Mesenchymal stem cell (in vitro differentiated cells and primary cell): ENCODE results near the gene ADAMTSL5.
A peak's percentile ranks its signal among the peaks of the same experiment; 100 is the strongest.

Experiments used
- DNase-seq: peaks from one replicate; pipeline ENCODE4 v3.0.0-alpha.2; 2013
- H2AFZ ChIP-seq: one replicate; pipeline ENCODE4 v1.6.1; 2013; ENCODE audit warnings: low read depth, mild to moderate bottlenecking, control low read depth, inconsistent platforms, low read length, moderate library complexity
- H2AK5ac ChIP-seq: 2 replicates; pipeline ENCODE4 v1.6.1; 2013; ENCODE audit warnings: low read length, moderate library complexity, mild to moderate bottlenecking, inconsistent platforms; ENCODE audit not compliant: severe bottlenecking
- H2BK120ac ChIP-seq: one replicate; pipeline ENCODE4 v1.6.1; 2013; ENCODE audit warnings: low read depth, mild to moderate bottlenecking, inconsistent platforms, low read length, moderate library complexity
- H2BK12ac ChIP-seq, 2 experiments: one replicate each; pipeline ENCODE4 v1.6.1; 2013; ENCODE audit warnings: inconsistent platforms in 2 of 2, low read length in 2 of 2, mild to moderate bottlenecking in 2 of 2, moderate library complexity in 2 of 2, control low read depth in 1 of 2
- H2BK15ac ChIP-seq: one replicate; pipeline ENCODE4 v1.6.1; 2013; ENCODE audit warnings: mild to moderate bottlenecking, low read depth, inconsistent platforms; ENCODE audit not compliant: poor library complexity, severe bottlenecking
- H2BK5ac ChIP-seq: 2 replicates; pipeline ENCODE4 v1.6.1; 2013; ENCODE audit warnings: low read depth, mild to moderate bottlenecking, low read length, control low read depth, inconsistent platforms; ENCODE audit not compliant: poor library complexity, severe bottlenecking
- H3K14ac ChIP-seq, 2 experiments: one replicate each; pipeline ENCODE4 v1.6.1; 2013; ENCODE audit warnings: inconsistent platforms in 2 of 2, low read length in 2 of 2, control low read depth in 1 of 2, mild to moderate bottlenecking in 1 of 2, moderate library complexity in 1 of 2
- H3K18ac ChIP-seq, 2 experiments: one replicate each; pipeline ENCODE4 v1.6.1; 2013; ENCODE audit warnings: inconsistent platforms in 2 of 2, low read length in 2 of 2, control low read depth in 1 of 2, low read depth in 1 of 2, mild to moderate bottlenecking in 1 of 2
- H3K23ac ChIP-seq, 2 experiments: one replicate each; pipeline ENCODE4 v1.6.1; 2013; ENCODE audit warnings: inconsistent platforms in 2 of 2, low read length in 2 of 2, mild to moderate bottlenecking in 2 of 2, moderate library complexity in 2 of 2, control low read depth in 1 of 2
- H3K27ac ChIP-seq: 2 replicates; pipeline ENCODE4 v1.5.1; 2013; ENCODE audit warnings: mild to moderate bottlenecking, moderate library complexity, low read length, control low read depth, inconsistent platforms; ENCODE audit not compliant: poor library complexity, severe bottlenecking
- H3K27me3 ChIP-seq, 2 experiments: 2 replicates each; pipeline versions ENCODE4 v1.6.1 to v1.7.0; 2013; ENCODE audit warnings: low read length in 2 of 2, mild to moderate bottlenecking in 2 of 2, moderate library complexity in 2 of 2, control low read depth in 1 of 2, inconsistent platforms in 1 of 2; ENCODE audit not compliant: control insufficient read depth in 1 of 2, insufficient read depth in 1 of 2
- H3K36me3 ChIP-seq, 2 experiments: 2 replicates each; pipeline versions ENCODE4 v1.6.1 to v1.7.0; 2013; ENCODE audit warnings: low read length in 2 of 2, control low read depth in 1 of 2, inconsistent platforms in 1 of 2, low read depth in 1 of 2, mild to moderate bottlenecking in 1 of 2; ENCODE audit not compliant: insufficient read depth in 2 of 2, control insufficient read depth in 1 of 2
- H3K4ac ChIP-seq, 2 experiments: one replicate each; pipeline ENCODE4 v1.6.1; 2013; ENCODE audit warnings: inconsistent platforms in 2 of 2, low read length in 2 of 2, mild to moderate bottlenecking in 2 of 2, moderate library complexity in 2 of 2, control low read depth in 1 of 2, low read depth in 1 of 2
- H3K4me1 ChIP-seq: 2 replicates; pipeline ENCODE4 v1.6.1; 2013; ENCODE audit warnings: low read depth, low read length, control low read depth; ENCODE audit not compliant: control insufficient read depth, insufficient read depth
- H3K4me2 ChIP-seq: 2 replicates; pipeline ENCODE4 v1.6.1; 2013; ENCODE audit warnings: low read length, mild to moderate bottlenecking, inconsistent platforms; ENCODE audit not compliant: poor library complexity, severe bottlenecking
- H3K4me3 ChIP-seq, 2 experiments: 2 replicates each; pipeline versions ENCODE4 v1.5.1 to v1.7.0; 2013; ENCODE audit warnings: low read length in 2 of 2, mild to moderate bottlenecking in 2 of 2, control low read depth in 1 of 2, low read depth in 1 of 2; ENCODE audit not compliant: insufficient read depth in 1 of 2
- H3K79me1 ChIP-seq: replicated peaks from 2 replicates; pipeline ENCODE4 v1.6.1; 2013; ENCODE audit warnings: mild to moderate bottlenecking, control low read depth, low read length, inconsistent platforms; ENCODE audit not compliant: poor library complexity, severe bottlenecking
- H3K9ac ChIP-seq: 2 replicates; pipeline ENCODE4 v1.7.0; 2013; ENCODE audit warnings: mild to moderate bottlenecking, low read length, moderate library complexity
- H3K9me3 ChIP-seq: 2 replicates; pipeline ENCODE4 v1.7.0; 2013; ENCODE audit warnings: mild to moderate bottlenecking, low read length; ENCODE audit not compliant: control insufficient read depth
- H4K8ac ChIP-seq: one replicate; pipeline ENCODE4 v1.6.1; 2013; ENCODE audit warnings: inconsistent platforms, mild to moderate bottlenecking, low read length, moderate library complexity
- H4K91ac ChIP-seq: one replicate; pipeline ENCODE4 v1.6.1; 2013; ENCODE audit warnings: mild to moderate bottlenecking, low read length, inconsistent platforms
- WGBS: methylation state at CpG from one replicate; pipeline ENCODE4 v1.1.7; 2013; ENCODE audit warnings: mixed read lengths; 5-methylcytosine and 5-hydroxymethylcytosine counted together

The ADAMTSL5 gene

DNA sequence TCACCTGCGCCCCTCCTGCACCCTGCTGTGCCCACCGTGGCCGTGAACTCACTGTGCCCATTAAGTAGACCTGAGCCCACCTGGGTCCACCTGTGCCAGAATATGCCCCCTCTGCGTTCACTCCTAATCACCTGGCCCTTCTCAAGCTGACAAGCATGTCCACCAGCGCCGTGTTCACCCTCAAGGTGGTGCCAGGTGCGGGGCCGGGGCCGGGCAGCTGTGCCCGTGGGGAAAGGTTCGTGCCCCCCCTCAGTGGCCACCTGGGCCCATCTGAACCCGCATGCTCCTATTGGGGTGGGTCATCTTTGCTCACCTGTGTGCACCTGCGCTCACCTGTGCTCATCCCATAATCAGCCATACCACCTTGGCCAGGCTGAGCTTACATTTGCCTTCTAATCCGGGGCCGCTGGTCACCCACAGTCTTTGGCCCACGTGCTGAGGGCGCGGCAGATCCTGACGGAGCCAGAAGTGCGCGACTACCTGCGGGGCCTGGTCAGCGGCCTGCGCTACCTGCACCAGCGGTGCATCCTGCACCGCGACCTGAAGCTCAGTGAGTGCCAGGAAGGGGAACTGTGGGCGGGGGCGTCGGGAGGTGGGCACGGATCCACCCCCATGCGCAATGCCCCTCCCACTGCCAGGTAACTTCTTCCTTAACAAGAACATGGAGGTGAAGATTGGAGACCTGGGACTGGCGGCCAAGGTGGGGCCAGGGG lies 13.4 kb upstream of the ADAMTSL5 start:
- Histone ChIP-seq H2AK5ac (no peak overlapping the region), H3K27me3 (peaks cover 34 to 57% of the 10 kb centered on the region in 2 experiments), H3K9me3 (no peaks in the 10 kb centered on the region), H2BK5ac (no peak overlapping the region), H3K23ac (no peak overlapping the region), H3K27ac (no peak overlapping the region), H3K4me3 (no peak overlapping the region), H3K9ac (no peak overlapping the region), H3K14ac (no peak overlapping the region), H3K4me2 (no peak overlapping the region), H2BK120ac (no peak overlapping the region), H4K91ac (no peak overlapping the region), H3K18ac (no peak overlapping the region), H2BK12ac (no peak overlapping the region), H3K36me3 (peaks cover 0 to 6% of the 10 kb centered on the region in 2 experiments), H3K4me1 (peaks cover 14% of the 10 kb centered on the region), H2AFZ (no peak overlapping the region), H2BK15ac (no peak overlapping the region), H3K79me1 (no peaks in the 10 kb centered on the region), H4K8ac (no peak overlapping the region), H3K4ac (no peak overlapping the region)
- WGBS = 91% methylated on average over 28 of the region's 33 CpGs
- DNase-seq = no peak

DNA sequence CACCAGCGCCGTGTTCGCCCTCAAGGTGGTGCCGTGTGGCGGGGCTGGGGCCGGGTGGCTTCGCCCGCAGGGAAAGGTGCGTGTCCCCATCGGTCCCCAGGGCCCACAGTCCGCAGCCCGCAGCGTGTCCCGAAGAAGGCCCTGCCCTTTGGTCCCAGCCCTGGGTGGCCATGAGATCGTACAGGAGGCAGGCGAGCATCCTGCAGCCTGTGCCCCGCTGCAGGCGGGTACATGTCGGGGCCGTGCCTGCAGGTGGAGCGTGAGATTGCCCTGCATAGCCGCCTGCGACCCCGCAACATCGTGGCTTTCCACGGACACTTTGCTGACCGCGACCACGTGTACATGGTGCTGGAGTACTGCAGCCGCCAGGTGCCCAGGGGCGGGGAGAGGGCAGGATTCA lies 12.5 kb upstream of the ADAMTSL5 start:
- peak overlapping the region in 1 of 2 experiments; percentile 18 for H3K4me3 ChIP-seq
- H2BK5ac ChIP-seq = no peak overlapping the region
- H2AK5ac ChIP-seq = no peak overlapping the region
- peak overlapping the region in 1 of 2 experiments; percentile 40 for H2BK12ac ChIP-seq
- H3K4ac ChIP-seq = no peak overlapping the region
- H2BK120ac ChIP-seq = no peak overlapping the region
- no peak overlapping the region for H2BK15ac ChIP-seq
- H4K91ac ChIP-seq = no peak overlapping the region
- H3K4me2 ChIP-seq = no peak overlapping the region
- no peak overlapping the region for H3K27ac ChIP-seq
- no peak overlapping the region for H2AFZ ChIP-seq
- H3K27me3 ChIP-seq = peaks cover 34 to 62% of the 10 kb centered on the region in 2 experiments
- 88% methylated on average over 31 of the region's 31 CpGs for WGBS
- H3K36me3 ChIP-seq = peaks cover 0 to 6% of the 10 kb centered on the region in 2 experiments
- no peak overlapping the region for H3K18ac ChIP-seq
- no peak overlapping the region for H4K8ac ChIP-seq
- peaks cover 14% of the 10 kb centered on the region for H3K4me1 ChIP-seq
- peak overlapping the region in 1 of 2 experiments; percentile 35 for H3K14ac ChIP-seq
- no peak for DNase-seq
- H3K9me3 ChIP-seq = no peaks in the 10 kb centered on the region
- H3K23ac ChIP-seq = peak overlapping the region in 1 of 2 experiments; percentile 34
- H3K79me1 ChIP-seq = no peaks in the 10 kb centered on the region
- H3K9ac ChIP-seq = no peak overlapping the region

DNA sequence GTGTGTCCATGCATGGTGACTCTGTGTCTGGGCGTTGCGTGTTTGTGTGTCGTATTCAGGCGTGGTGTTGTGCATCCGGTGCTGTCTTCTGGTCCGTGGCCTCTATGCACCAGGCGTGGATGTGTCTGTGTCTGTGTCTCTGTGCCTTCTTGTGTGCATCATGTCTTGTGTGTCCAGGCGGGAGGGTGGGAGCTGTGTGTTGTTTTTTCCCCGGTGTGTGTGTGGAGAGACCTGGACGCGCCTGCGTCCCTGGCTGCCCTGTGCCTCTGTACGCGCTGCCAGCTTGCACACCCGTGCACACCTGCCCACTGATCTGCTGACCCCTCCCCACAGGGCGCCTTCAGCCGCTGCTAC lies 12.1 kb upstream of the ADAMTSL5 start:
- 84% methylated on average over 17 of the region's 17 CpGs for WGBS
- Histone ChIP-seq H3K27ac (no peak overlapping the region), H3K4me3 (peak overlapping the region in 1 of 2 experiments; percentile 4), H3K23ac (peak overlapping the region in 1 of 2 experiments; percentile 34), H2BK15ac (no peak overlapping the region), H3K79me1 (no peaks in the 10 kb centered on the region), H3K4me2 (no peak overlapping the region), H4K8ac (no peak overlapping the region), H3K18ac (no peak overlapping the region), H2BK12ac (peak overlapping the region in 1 of 2 experiments; percentile 40), H3K14ac (peak overlapping the region in 1 of 2 experiments; percentile 35), H3K36me3 (peaks cover 0 to 6% of the 10 kb centered on the region in 2 experiments), H3K4me1 (peaks cover 14% of the 10 kb centered on the region), H2AK5ac (no peak overlapping the region), H3K9me3 (no peaks in the 10 kb centered on the region), H2BK5ac (no peak overlapping the region), H4K91ac (no peak overlapping the region), H2BK120ac (no peak overlapping the region), H2AFZ (no peak overlapping the region), H3K27me3 (peaks cover 34 to 62% of the 10 kb centered on the region in 2 experiments), H3K9ac (no peak overlapping the region), H3K4ac (no peak overlapping the region)
- DNase-seq = no peak

DNA sequence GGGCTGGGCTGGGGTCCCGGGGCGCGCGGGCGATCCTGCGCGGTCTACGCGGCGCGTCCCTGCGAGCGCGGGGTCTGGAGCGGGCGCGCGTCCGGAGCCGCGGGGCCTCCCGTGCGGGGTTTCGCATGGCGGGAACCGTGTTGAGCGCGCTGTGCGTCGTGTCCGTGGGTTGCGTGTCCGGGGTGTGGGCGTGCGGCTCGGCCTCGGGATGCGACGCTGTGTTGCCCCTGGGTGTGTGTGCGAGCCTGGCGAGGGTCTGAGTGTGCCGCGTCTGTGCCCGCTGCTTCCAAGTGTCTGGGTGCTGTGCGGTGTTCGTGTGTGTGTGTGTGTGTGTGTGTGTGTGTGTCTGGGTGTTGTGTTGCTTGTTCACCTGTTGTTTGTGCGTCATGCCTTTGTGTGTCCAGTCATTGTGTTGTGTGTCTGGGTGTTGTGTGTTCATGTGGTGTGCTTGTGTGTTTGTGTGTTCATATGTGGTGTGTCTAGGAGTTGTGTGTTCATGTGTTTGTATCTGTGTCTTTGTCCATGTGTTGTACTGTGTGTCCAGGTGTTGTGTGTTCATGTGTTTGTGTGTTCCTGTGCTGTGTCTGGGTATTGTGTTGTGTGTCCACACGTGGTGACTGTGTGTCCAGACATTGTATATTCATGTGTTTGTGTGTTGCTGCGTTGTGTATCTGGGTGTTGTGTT lies 11.6 kb upstream of the ADAMTSL5 start:
- Histone ChIP-seq H3K27me3 (peaks cover 34 to 60% of the 10 kb centered on the region in 2 experiments), H2AK5ac (no peak overlapping the region), H3K14ac (no peak overlapping the region), H3K36me3 (peaks cover 0 to 6% of the 10 kb centered on the region in 2 experiments), H3K79me1 (no peaks in the 10 kb centered on the region), H2AFZ (no peak overlapping the region), H2BK5ac (no peak overlapping the region), H4K8ac (no peak overlapping the region), H2BK15ac (peak overlapping the region; percentile 20), H3K18ac (no peak overlapping the region), H2BK120ac (no peak overlapping the region), H2BK12ac (no peak overlapping the region), H3K9ac (no peak overlapping the region), H3K27ac (no peak overlapping the region), H3K4me2 (no peak overlapping the region), H4K91ac (no peak overlapping the region), H3K4me1 (peaks cover 14% of the 10 kb centered on the region), H3K4me3 (peak overlapping the region in 1 of 2 experiments; percentile 4), H3K4ac (no peak overlapping the region), H3K9me3 (no peaks in the 10 kb centered on the region), H3K23ac (peak overlapping the region in 1 of 2 experiments; percentile 34)
- no peak for DNase-seq
- 29% methylated on average over 49 of the region's 49 CpGs for WGBS
